ENCODE results near the gene RXFP2. TPM values are rescaled to one million over a fixed set of nuclear protein-coding genes. Genes with fewer than 3 reads are reported as not detected.

The RXFP2 gene
- total and polyA plus RNA-seq, 2 experiments from 2014 or later, result not detected

DNA sequence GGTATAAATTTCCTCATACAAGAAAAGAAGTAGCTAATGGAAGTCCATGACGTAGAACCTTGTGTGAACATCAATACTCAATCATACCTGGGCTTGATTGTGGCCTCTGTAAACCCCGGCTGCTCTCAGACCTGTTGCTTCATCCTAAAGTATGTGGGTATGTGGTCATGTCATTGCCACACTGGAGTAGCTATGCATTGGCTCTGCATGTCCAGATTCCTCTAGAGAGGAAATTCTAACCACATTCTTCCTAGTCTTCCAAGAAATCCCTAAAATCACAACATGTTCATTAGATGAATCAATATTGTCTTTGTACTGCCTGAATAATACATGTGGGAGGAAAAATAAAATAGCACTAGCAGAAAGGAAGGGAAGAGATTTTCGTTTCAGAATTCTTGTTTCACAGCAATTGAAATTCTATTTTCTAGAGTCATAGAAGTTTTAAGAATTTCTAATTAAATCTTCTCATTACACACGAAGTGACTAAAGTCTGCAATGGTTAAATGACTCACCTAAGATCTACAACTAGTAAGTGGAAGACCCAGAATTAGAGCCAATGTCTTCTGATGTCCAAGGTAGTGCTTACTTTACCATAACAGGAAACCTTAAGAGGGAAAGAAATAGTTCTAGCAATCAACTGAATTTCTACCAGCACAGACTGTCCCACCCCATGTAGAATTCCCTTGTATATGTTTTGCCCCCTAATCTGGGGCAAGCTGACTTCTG lies 28.0 kb downstream of the RXFP2 start:
- Histone ChIP-seq H3K27me3 (peaks cover 5% of the 10 kb centered on the region), H3K79me2 (no peaks in the 10 kb centered on the region), H3K4me1 (ENCODE audit: insufficient read depth) (no peaks in the 10 kb centered on the region), H3K4me2 (no peak overlapping the region), H2AFZ (no peak overlapping the region), H3K9me2 (replicated peaks; ENCODE audit: insufficient read depth) (no peaks in the 10 kb centered on the region), H3K36me3 (replicated peaks; ENCODE audit: insufficient read depth, low read depth) (no peaks in the 10 kb centered on the region), H4K20me1 (ENCODE audit: insufficient read depth, poor library complexity, severe bottlenecking) (no peaks in the 10 kb centered on the region), H3K9me3 (ENCODE audit: low read depth) (no peaks in the 10 kb centered on the region), H3K27ac (no peak overlapping the region), H3K4me3 (no peak overlapping the region)
- 80% methylated on average over 4 of the region's 4 CpGs for WGBS (ENCODE audit: low lambda C conversion rate, missing lambda C conversion rate)
- TF ChIP-seq EZH2 (IDR thresholded peaks at IDR 0.05; ENCODE audit: borderline replicate concordance), result no peak
- no peak for TF ChIP-seq EZH2phosphoT487 (IDR thresholded peaks at IDR 0.05; ENCODE audit: low read depth, severe bottlenecking, unreplicated experiment)
- TF ChIP-seq, protein P1, sequence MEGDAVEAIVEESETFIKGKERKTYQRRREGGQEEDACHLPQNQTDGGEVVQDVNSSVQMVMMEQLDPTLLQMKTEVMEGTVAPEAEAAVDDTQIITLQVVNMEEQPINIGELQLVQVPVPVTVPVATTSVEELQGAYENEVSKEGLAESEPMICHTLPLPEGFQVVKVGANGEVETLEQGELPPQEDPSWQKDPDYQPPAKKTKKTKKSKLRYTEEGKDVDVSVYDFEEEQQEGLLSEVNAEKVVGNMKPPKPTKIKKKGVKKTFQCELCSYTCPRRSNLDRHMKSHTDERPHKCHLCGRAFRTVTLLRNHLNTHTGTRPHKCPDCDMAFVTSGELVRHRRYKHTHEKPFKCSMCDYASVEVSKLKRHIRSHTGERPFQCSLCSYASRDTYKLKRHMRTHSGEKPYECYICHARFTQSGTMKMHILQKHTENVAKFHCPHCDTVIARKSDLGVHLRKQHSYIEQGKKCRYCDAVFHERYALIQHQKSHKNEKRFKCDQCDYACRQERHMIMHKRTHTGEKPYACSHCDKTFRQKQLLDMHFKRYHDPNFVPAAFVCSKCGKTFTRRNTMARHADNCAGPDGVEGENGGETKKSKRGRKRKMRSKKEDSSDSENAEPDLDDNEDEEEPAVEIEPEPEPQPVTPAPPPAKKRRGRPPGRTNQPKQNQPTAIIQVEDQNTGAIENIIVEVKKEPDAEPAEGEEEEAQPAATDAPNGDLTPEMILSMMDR (IDR thresholded peaks at IDR 0.05; ENCODE audit: poor library complexity), result no peak
- no peak for DNase-seq (ENCODE audit: low spot score)

DNA sequence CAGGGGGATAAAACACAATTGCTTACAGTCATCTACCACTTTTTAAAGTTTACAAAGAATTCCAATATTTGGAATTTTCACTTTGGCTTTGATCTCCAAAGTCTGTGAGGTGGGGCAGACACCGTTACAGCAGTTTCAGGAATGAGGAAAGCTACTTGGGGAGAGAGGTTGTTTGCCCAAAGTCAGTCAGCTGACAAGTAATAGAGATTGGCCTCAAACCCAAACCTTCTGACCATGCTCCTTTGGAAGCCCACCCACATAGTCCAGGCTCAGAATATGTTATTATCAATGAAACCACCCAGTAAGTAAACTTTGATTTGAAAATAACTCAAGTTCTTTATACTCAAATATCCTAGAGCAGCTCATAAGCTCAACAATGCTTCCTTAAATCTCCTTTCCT lies 29.0 kb downstream of the RXFP2 start:
- Histone ChIP-seq H3K9me2 (replicated peaks; ENCODE audit: insufficient read depth) (no peaks in the 10 kb centered on the region), H3K4me2 (no peak overlapping the region), H3K4me3 (no peak overlapping the region), H3K79me2 (no peaks in the 10 kb centered on the region), H3K36me3 (replicated peaks; ENCODE audit: insufficient read depth, low read depth) (no peaks in the 10 kb centered on the region), H3K4me1 (ENCODE audit: insufficient read depth) (no peaks in the 10 kb centered on the region), H4K20me1 (ENCODE audit: insufficient read depth, poor library complexity, severe bottlenecking) (no peaks in the 10 kb centered on the region), H3K9me3 (ENCODE audit: low read depth) (no peaks in the 10 kb centered on the region), H3K27ac (no peak overlapping the region), H2AFZ (no peak overlapping the region), H3K27me3 (peaks cover 5% of the 10 kb centered on the region)
- no peak for DNase-seq (ENCODE audit: low spot score)
- WGBS (ENCODE audit: low lambda C conversion rate, missing lambda C conversion rate), result 44% methylated on average over 1 of the region's 1 CpG
- TF ChIP-seq EZH2 (IDR thresholded peaks at IDR 0.05; ENCODE audit: borderline replicate concordance), result no peak
- TF ChIP-seq, protein P1 (IDR thresholded peaks at IDR 0.05; ENCODE audit: poor library complexity), result no peak
- no peak for TF ChIP-seq EZH2phosphoT487 (IDR thresholded peaks at IDR 0.05; ENCODE audit: low read depth, severe bottlenecking, unreplicated experiment)

DNA sequence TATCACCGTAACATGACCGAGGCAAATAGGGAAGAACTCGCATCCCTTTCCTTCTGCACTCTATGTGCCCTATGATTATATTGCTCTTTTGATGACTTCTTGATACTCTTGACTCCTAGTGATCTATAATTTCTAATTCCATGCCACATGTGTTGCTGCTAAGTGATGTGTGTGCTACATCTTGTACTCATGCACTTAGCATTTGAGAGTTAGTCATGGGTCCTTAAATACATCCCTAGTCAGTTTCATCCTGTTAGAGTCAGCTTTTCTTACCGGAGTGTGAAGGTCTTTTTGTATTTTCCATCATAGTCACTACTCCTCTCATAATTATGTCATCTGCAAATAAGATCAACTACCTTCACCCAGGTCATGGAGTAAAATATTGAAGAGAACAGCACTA lies 30.2 kb downstream of the RXFP2 start:
- TF ChIP-seq EZH2phosphoT487 (IDR thresholded peaks at IDR 0.05; ENCODE audit: low read depth, severe bottlenecking, unreplicated experiment) (no peak), EZH2 (IDR thresholded peaks at IDR 0.05; ENCODE audit: borderline replicate concordance) (no peak)
- TF ChIP-seq, protein P1 (IDR thresholded peaks at IDR 0.05; ENCODE audit: poor library complexity), result no peak
- 93% methylated on average over 4 of the region's 4 CpGs for WGBS (ENCODE audit: low lambda C conversion rate, missing lambda C conversion rate)
- no peak for DNase-seq (ENCODE audit: low spot score)
- Histone ChIP-seq H4K20me1 (ENCODE audit: insufficient read depth, poor library complexity, severe bottlenecking) (no peaks in the 10 kb centered on the region), H3K9me2 (replicated peaks; ENCODE audit: insufficient read depth) (no peaks in the 10 kb centered on the region), H3K36me3 (replicated peaks; ENCODE audit: insufficient read depth, low read depth) (no peaks in the 10 kb centered on the region), H3K4me3 (no peak overlapping the region), H3K4me2 (no peak overlapping the region), H3K27me3 (peaks cover 5% of the 10 kb centered on the region), H3K9me3 (ENCODE audit: low read depth) (no peaks in the 10 kb centered on the region), H3K79me2 (no peaks in the 10 kb centered on the region), H3K27ac (no peak overlapping the region), H2AFZ (no peak overlapping the region), H3K4me1 (ENCODE audit: insufficient read depth) (no peaks in the 10 kb centered on the region)

Measured in hepatocyte (in vitro differentiated cells).